ENCODE results near the gene SC5D.

DNA sequence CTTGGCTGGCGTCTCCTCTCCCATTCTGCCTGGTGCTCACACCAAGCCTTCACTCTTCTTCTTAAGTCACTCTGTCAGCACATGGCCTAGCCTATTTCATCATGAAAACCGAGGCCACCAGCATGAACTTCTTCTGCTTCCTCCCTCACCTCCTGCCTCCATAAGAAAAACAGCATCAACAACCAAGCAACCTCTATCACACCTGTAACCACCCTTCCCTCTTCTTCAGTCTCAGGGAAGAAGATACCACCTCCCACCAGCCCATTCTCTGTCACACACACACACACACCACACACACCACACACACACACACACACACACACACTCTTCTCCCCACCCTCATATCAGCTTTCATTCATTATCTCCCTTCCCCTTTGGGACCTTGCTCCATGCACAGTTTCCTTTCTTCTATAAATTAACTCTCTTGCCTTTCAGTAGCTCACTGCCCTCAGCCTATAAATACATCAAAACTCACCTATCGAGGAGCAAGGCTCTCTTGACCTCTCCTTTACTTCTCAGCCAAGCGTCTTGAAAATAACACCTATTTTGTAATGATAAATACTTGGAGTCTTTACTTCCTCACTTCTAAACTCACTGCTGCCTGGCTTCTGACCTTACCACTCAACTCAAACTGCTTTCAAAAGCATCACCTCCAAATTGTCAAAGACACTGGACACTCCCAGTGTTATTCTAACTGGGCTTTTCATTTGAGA lies 36.6 kb downstream of the SC5D start:
- TF ChIP-seq, protein P1, sequence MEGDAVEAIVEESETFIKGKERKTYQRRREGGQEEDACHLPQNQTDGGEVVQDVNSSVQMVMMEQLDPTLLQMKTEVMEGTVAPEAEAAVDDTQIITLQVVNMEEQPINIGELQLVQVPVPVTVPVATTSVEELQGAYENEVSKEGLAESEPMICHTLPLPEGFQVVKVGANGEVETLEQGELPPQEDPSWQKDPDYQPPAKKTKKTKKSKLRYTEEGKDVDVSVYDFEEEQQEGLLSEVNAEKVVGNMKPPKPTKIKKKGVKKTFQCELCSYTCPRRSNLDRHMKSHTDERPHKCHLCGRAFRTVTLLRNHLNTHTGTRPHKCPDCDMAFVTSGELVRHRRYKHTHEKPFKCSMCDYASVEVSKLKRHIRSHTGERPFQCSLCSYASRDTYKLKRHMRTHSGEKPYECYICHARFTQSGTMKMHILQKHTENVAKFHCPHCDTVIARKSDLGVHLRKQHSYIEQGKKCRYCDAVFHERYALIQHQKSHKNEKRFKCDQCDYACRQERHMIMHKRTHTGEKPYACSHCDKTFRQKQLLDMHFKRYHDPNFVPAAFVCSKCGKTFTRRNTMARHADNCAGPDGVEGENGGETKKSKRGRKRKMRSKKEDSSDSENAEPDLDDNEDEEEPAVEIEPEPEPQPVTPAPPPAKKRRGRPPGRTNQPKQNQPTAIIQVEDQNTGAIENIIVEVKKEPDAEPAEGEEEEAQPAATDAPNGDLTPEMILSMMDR (IDR thresholded peaks at IDR 0.05): no peak
- TF ChIP-seq POLR2A (IDR thresholded peaks at IDR 0.05): no peak

All from adrenal gland (tissue), 5 donors.